H1 (cell line): Measurements from ENCODE around the gene RELT. TPM values are rescaled to one million over a fixed set of nuclear protein-coding genes. Genes with fewer than 3 reads are reported as not detected.

Experiments used
- CTCF ChIA-PET: fragments of 300-600 bp; sonication (Branson Sonifier 250); formaldehyde crosslinking; loops from one replicate; lab custom pipeline; 2021; ENCODE audit not compliant: partially characterized antibody; lab: Charles Lee
- POLR2A ChIA-PET: fragments of 300-600 bp; sonication (Branson Sonifier 250); formaldehyde crosslinking; loops from one replicate; lab custom pipeline; 2021; ENCODE audit warnings: inconsistent platforms; ENCODE audit not compliant: partially characterized antibody; lab: Charles Lee
- DNase-seq, 2 experiments: peaks; one replicate each; pipeline versions ENCODE4 v3.0.0 to v3.0.0-alpha.2; 2010 to 2022; ENCODE audit warnings: low spot score in 2 of 2, low read depth in 1 of 2, mixed read lengths in 1 of 2
- FAIRE-seq: peaks from 2 replicates; lab custom pipeline; 2011; peaks lifted over from hg19 to GRCh38; lab: Jason Lieb, UNC
- H2AFZ ChIP-seq: 2 replicates; pipeline ENCODE4 v1.8.1; 2012; ENCODE audit warnings: low read length, inconsistent platforms
- H2AK5ac ChIP-seq: 2 replicates; pipeline ENCODE4 v1.6.1; 2013; ENCODE audit warnings: low read depth, low read length
- H2BK120ac ChIP-seq: replicated peaks from 2 replicates; pipeline ENCODE3; 2013; ENCODE audit warnings: low read depth, low read length, inconsistent platforms
- H2BK12ac ChIP-seq: 2 replicates; pipeline ENCODE4 v1.6.1; 2013; ENCODE audit warnings: low read depth, low read length
- H2BK15ac ChIP-seq: 2 replicates; pipeline ENCODE4 v1.6.1; 2013; ENCODE audit warnings: low read length
- H2BK20ac ChIP-seq: 2 replicates; pipeline ENCODE4 v1.6.1; 2013; ENCODE audit warnings: low read length
- H2BK5ac ChIP-seq: 2 replicates; pipeline ENCODE4 v1.6.1; 2013; ENCODE audit warnings: low read depth, low read length
- H3K14ac ChIP-seq: 2 replicates; pipeline ENCODE4 v1.6.1; 2013; ENCODE audit warnings: inconsistent platforms; ENCODE audit not compliant: insufficient read length
- H3K18ac ChIP-seq: 2 replicates; pipeline ENCODE4 v1.6.1; 2013; ENCODE audit warnings: low read length; ENCODE audit errors: extremely low read depth
- H3K23ac ChIP-seq: 2 replicates; pipeline ENCODE4 v1.6.1; 2013; ENCODE audit warnings: inconsistent platforms; ENCODE audit not compliant: insufficient read length
- H3K23me2 ChIP-seq: 2 replicates; pipeline ENCODE4 v1.6.1; 2013; ENCODE audit warnings: low read depth, low read length
- H3K27ac ChIP-seq: 2 replicates; pipeline ENCODE4 v1.6.1; 2011; ENCODE audit warnings: low read depth, low read length, inconsistent platforms
- H3K27me3 ChIP-seq, 4 experiments: replicated peaks in 1 of 4; 1 replicate in 1 of 4; 2 replicates in 3 of 4; pipeline versions ENCODE4 v1.6.1 to v1.8.1; 2011 to 2013; ENCODE audit warnings: low read length in 3 of 4, mild to moderate bottlenecking in 3 of 4, inconsistent platforms in 2 of 4, mixed read lengths in 2 of 4, moderate library complexity in 1 of 4; ENCODE audit not compliant: control insufficient read depth in 3 of 4, insufficient read depth in 3 of 4; ENCODE audit errors: extremely low read depth in 1 of 4
- H3K36me3 ChIP-seq, 4 experiments: 2 replicates each; pipeline versions ENCODE4 v1.6.1 to v1.8.1; 2011 to 2013; ENCODE audit warnings: mild to moderate bottlenecking in 4 of 4, low read length in 3 of 4, moderate library complexity in 2 of 4, control low read depth in 1 of 4, inconsistent platforms in 1 of 4; ENCODE audit not compliant: insufficient read depth in 4 of 4, control insufficient read depth in 2 of 4
- H3K4ac ChIP-seq: replicated peaks from 2 replicates; pipeline ENCODE3; 2013; ENCODE audit warnings: low read length, low read depth, mixed read lengths, inconsistent platforms; ENCODE audit not compliant: insufficient read length
- H3K4me1 ChIP-seq, 4 experiments: replicated peaks in 1 of 4; 1 replicate in 1 of 4; 2 replicates in 3 of 4; pipeline versions ENCODE4 v1.6.1 to v1.8.1; 2011 to 2013; ENCODE audit warnings: low read length in 3 of 4, inconsistent platforms in 2 of 4, mixed read lengths in 1 of 4; ENCODE audit not compliant: insufficient read depth in 4 of 4, control insufficient read depth in 3 of 4
- H3K4me2 ChIP-seq, 2 experiments: 2 replicates each; pipeline versions ENCODE4 v1.6.1 to v1.8.1; 2011 to 2013; ENCODE audit warnings: low read depth in 2 of 2, low read length in 2 of 2, control low read depth in 1 of 2, inconsistent platforms in 1 of 2, mild to moderate bottlenecking in 1 of 2; ENCODE audit not compliant: insufficient read depth in 1 of 2
- H3K4me3 ChIP-seq, 4 experiments: fragments of 200-600, 300-600 bp in 1 of 4; sonication (generic), shearing (Covaris generic), sonication (Bioruptor Twin) in 1 of 4; 2 replicates each; pipeline versions ENCODE4 v1.5.1 to v1.8.1; 2011 to 2016; ENCODE audit warnings: low read length in 4 of 4, low read depth in 3 of 4, control low read depth in 2 of 4, inconsistent platforms in 2 of 4, mild to moderate bottlenecking in 2 of 4, mixed read lengths in 1 of 4, moderate library complexity in 1 of 4; ENCODE audit not compliant: insufficient read depth in 2 of 4; ENCODE audit errors: extremely low read depth in 1 of 4
- H3K56ac ChIP-seq: replicated peaks from 2 replicates; pipeline ENCODE3; 2013; ENCODE audit warnings: low read depth, mild to moderate bottlenecking, mixed read lengths, low read length, inconsistent platforms; ENCODE audit not compliant: insufficient read length
- H3K79me1 ChIP-seq: 2 replicates; pipeline ENCODE4 v1.6.1; 2013; ENCODE audit warnings: low read depth, low read length, control low read depth
- H3K79me2 ChIP-seq, 2 experiments: 2 replicates each; pipeline versions ENCODE4 v1.6.1 to v1.8.1; 2012 to 2013; ENCODE audit warnings: low read length in 2 of 2, mild to moderate bottlenecking in 2 of 2, inconsistent platforms in 1 of 2; ENCODE audit not compliant: insufficient read depth in 2 of 2, control insufficient read depth in 1 of 2
- H3K9ac ChIP-seq, 4 experiments: replicated peaks in 1 of 4; 1 replicate in 1 of 4; 2 replicates in 3 of 4; pipeline versions ENCODE4 v1.6.1 to v1.8.1; 2011 to 2013; ENCODE audit warnings: low read depth in 3 of 4, low read length in 3 of 4, control low read depth in 2 of 4, mild to moderate bottlenecking in 2 of 4, moderate library complexity in 2 of 4, inconsistent platforms in 1 of 4; ENCODE audit errors: extremely low read depth in 1 of 4
- H3K9me3 ChIP-seq, 2 experiments: 2 replicates each; pipeline versions ENCODE4 v1.6.1 to v1.8.1; 2012 to 2013; ENCODE audit warnings: mild to moderate bottlenecking in 2 of 2, moderate library complexity in 2 of 2, control low read depth in 1 of 2, inconsistent platforms in 1 of 2, low read depth in 1 of 2, low read length in 1 of 2, mixed read lengths in 1 of 2; ENCODE audit not compliant: insufficient read depth in 2 of 2
- H4K20me1 ChIP-seq, 2 experiments: replicated peaks in 1 of 2; 2 replicates each; pipeline versions ENCODE3 to v1.8.1; 2011 to 2013; ENCODE audit warnings: inconsistent platforms in 2 of 2, low read length in 2 of 2, mild to moderate bottlenecking in 1 of 2; ENCODE audit not compliant: insufficient read depth in 2 of 2, control insufficient read depth in 1 of 2
- H4K5ac ChIP-seq: 2 replicates; pipeline ENCODE4 v1.6.1; 2013; ENCODE audit warnings: low read length, low read depth, mixed read lengths, inconsistent platforms; ENCODE audit not compliant: insufficient read length
- H4K8ac ChIP-seq: 2 replicates; pipeline ENCODE4 v1.8.0; 2013; ENCODE audit warnings: mild to moderate bottlenecking, moderate library complexity, low read length, inconsistent platforms; ENCODE audit not compliant: insufficient read depth; ENCODE audit errors: extremely low read depth
- H4K91ac ChIP-seq: replicated peaks from 2 replicates; pipeline ENCODE3; 2013; ENCODE audit warnings: low read length, mixed read lengths, inconsistent platforms; ENCODE audit not compliant: insufficient read length
- ATF3 ChIP-seq: IDR thresholded peaks from 2 replicates; pipeline ENCODE4 v1.6.1; 2011; ENCODE audit warnings: low read depth, mild to moderate bottlenecking, low read length; ENCODE audit not compliant: insufficient read depth
- BCL11A ChIP-seq, 2 experiments: IDR thresholded peaks; one replicate each; pipeline ENCODE4 v1.6.1; 2011; ENCODE audit warnings: low read depth in 2 of 2, low read length in 2 of 2, mild to moderate bottlenecking in 2 of 2
- JUND ChIP-seq: IDR thresholded peaks from 2 replicates; pipeline ENCODE4 v1.6.1; 2011; ENCODE audit warnings: mild to moderate bottlenecking, improper control_type of control experiment, low read length
- KDM5A ChIP-seq: fragments of 200-600 bp; IDR thresholded peaks from 2 replicates; pipeline ENCODE4 v1.7.1; 2012; ENCODE audit warnings: mild to moderate bottlenecking, low read length, inconsistent platforms, mixed read lengths
- MAX ChIP-seq: IDR thresholded peaks from 2 replicates; pipeline ENCODE4 v1.6.1; 2012; ENCODE audit warnings: inconsistent platforms
- POLR2AphosphoS5 ChIP-seq: IDR thresholded peaks from 2 replicates; pipeline ENCODE4 v1.6.1; 2011; ENCODE audit warnings: low read depth, low read length
- RFX5 ChIP-seq: IDR thresholded peaks from 2 replicates; pipeline ENCODE4 v1.6.1; 2011; ENCODE audit warnings: low read depth, low read length, improper control_type of control experiment, borderline replicate concordance
- SAP30 ChIP-seq: fragments of 300-600 bp; sonication (generic); IDR thresholded peaks from 2 replicates; pipeline ENCODE4 v1.7.1; 2012; ENCODE audit warnings: low read length, moderate library complexity, mild to moderate bottlenecking, inconsistent platforms; ENCODE audit not compliant: insufficient read depth, insufficient replicate concordance
- SP2 ChIP-seq: IDR thresholded peaks from 2 replicates; pipeline ENCODE4 v1.6.1; 2012; ENCODE audit warnings: mild to moderate bottlenecking, low read length, inconsistent platforms
- TBP ChIP-seq: IDR thresholded peaks from 2 replicates; pipeline ENCODE4 v1.6.1; 2011; ENCODE audit warnings: low read depth, low read length, improper control_type of control experiment
- WGBS, 2 experiments: shearing (Covaris generic) in 1 of 2; methylation state at CpG; one replicate each; pipeline versions ENCODE4 v1.1.6 to v1.1.7; 2013 to 2015; ENCODE audit warnings: low lambda C conversion rate in 2 of 2, mixed read lengths in 2 of 2, inconsistent platforms in 1 of 2, low coverage in 1 of 2, missing lambda C conversion rate in 1 of 2; ENCODE audit not compliant: insufficient replicate concordance in 2 of 2, insufficient coverage in 1 of 2, insufficient read length in 1 of 2; ENCODE audit errors: extremely low coverage in 1 of 2, missing lambda C conversion rate in 1 of 2; 5-methylcytosine and 5-hydroxymethylcytosine counted together
- polyA plus RNA-seq, 7 experiments: library from polyadenylated mRNA; depleted of rRNA in 3 of 7; stranded (reverse) in 5 of 7; unstranded in 2 of 7; fragments of >200 nt in 5 of 7; fragments of 200-250 nt in 2 of 7; gene quantifications; 1 replicate in 5 of 7; 2 replicates in 1 of 7; 4 replicates in 1 of 7; pipeline versions ENCODE4 v1.2.1 to v1.2.3, GENCODE V29; 2011 to 2013; ENCODE audit warnings: missing spikeins in 2 of 7, mixed read lengths in 2 of 7
- total RNA-seq: library from RNA; stranded (reverse); fragmentation: NEBNext Ultra II Directional; extraction: Animal tissue kit (Norgen Biotek cat#: 25700); gene quantifications from 2 replicates; pipeline ENCODE4 v1.2.1, GENCODE V29; 2021

RELT gene
- total and polyA plus RNA-seq, 2 of the 8 experiments (the other 6 are each of a cell fraction or from before 2014, with no cell fraction given), result 3.4 to 5.7 TPM

GRCh38 chr11:73333640-73334383 is 42.4 kb upstream of the RELT start:
- Histone ChIP-seq H2BK5ac (no peak overlapping the region), H3K79me2 (no peaks in the 10 kb centered on the region), H3K23ac (no peak overlapping the region), H3K79me1 (no peaks in the 10 kb centered on the region), H3K9me3 (no peaks in the 10 kb centered on the region), H3K36me3 (no peaks in the 10 kb centered on the region), H2BK12ac (no peak overlapping the region), H3K23me2 (no peaks in the 10 kb centered on the region), H3K9ac (no peak overlapping the region), H2BK120ac (no peak overlapping the region), H3K4me3 (no peak overlapping the region), H3K4me1 (peaks cover 10 to 32% (median 24%) of the 10 kb centered on the region in 4 experiments), H4K91ac (no peak overlapping the region), H3K4me2 (no peak overlapping the region), H3K4ac (no peak overlapping the region), H4K20me1 (peaks cover 28 to 31% of the 10 kb centered on the region in 2 experiments), H4K5ac (no peak overlapping the region), H2AFZ (no peak overlapping the region), H4K8ac (no peak overlapping the region), H2AK5ac (no peak overlapping the region), H3K56ac (no peak overlapping the region), H2BK15ac (no peak overlapping the region), H3K27ac (no peak overlapping the region), H2BK20ac (no peak overlapping the region), H3K14ac (no peak overlapping the region), H3K18ac (no peak overlapping the region), H3K27me3 (peaks cover 28 to 66% (median 55%) of the 10 kb centered on the region in 4 experiments)
- DNase-seq (no peak), FAIRE-seq (no peak)
- POLR2A ChIA-PET, result interaction anchor here (4.9 kb wide), 1 partner anchor 26 kb away, joined by 29 read pairs; the partner anchor contains the start of gene ARHGEF17
- CTCF ChIA-PET, result interaction anchor here (0.5 to 35.5 kb wide), 8 partner anchors 17 to 1563 kb away, joined by 3 to 1456 read pairs (median 62); partner anchors contain the start of genes ARHGEF17 and RELT
- WGBS, 2 experiments, result 73% methylated on average over 4 of the region's 4 CpGs; no CpG with 5 or more reads in 1 of the 2 experiments
- TF ChIP-seq BCL11A (IDR thresholded peaks at IDR 0.05; ENCODE audit: low read depth in 2 of 2, low read length in 2 of 2) (no peak), RFX5 (no peak), JUND (no peak), KDM5A (no peak), ATF3 (no peak), POLR2AphosphoS5 (no peak), TBP (no peak), MAX (no peak), SAP30 (no peak), SP2 (no peak)
